ENCODE measurements around the gene CD14. TPM values are rescaled to one million over a fixed set of nuclear protein-coding genes. Genes with fewer than 3 reads are reported as not detected.

Gene CD14
- total and polyA plus RNA-seq, 12 donors: 9.8 to 885 (median 264) TPM

GRCh38 chr5:140658870-140659269 lies 25.9 kb upstream of the CD14 start:
- intact Hi-C loops (cut with DNase I): no loop called here
- Histone ChIP-seq H3K36me3 (replicated peaks in 1 of 2) (peaks cover 0 to 96% of the 10 kb centered on the region in 2 donors), H3K9me3 (replicated peaks in 1 of 3) (no peaks in the 10 kb centered on the region), H3K27ac (no peak overlapping the region), H3K4me1 (replicated peaks in 1 of 2) (peaks cover 0 to 5% of the 10 kb centered on the region in 2 donors), H3K4me3 (no peak overlapping the region), H3K27me3 (no peaks in the 10 kb centered on the region)
- TF ChIP-seq POLR2A (IDR thresholded peaks at IDR 0.05): no peak
- TF ChIP-seq, protein P1, sequence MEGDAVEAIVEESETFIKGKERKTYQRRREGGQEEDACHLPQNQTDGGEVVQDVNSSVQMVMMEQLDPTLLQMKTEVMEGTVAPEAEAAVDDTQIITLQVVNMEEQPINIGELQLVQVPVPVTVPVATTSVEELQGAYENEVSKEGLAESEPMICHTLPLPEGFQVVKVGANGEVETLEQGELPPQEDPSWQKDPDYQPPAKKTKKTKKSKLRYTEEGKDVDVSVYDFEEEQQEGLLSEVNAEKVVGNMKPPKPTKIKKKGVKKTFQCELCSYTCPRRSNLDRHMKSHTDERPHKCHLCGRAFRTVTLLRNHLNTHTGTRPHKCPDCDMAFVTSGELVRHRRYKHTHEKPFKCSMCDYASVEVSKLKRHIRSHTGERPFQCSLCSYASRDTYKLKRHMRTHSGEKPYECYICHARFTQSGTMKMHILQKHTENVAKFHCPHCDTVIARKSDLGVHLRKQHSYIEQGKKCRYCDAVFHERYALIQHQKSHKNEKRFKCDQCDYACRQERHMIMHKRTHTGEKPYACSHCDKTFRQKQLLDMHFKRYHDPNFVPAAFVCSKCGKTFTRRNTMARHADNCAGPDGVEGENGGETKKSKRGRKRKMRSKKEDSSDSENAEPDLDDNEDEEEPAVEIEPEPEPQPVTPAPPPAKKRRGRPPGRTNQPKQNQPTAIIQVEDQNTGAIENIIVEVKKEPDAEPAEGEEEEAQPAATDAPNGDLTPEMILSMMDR (IDR thresholded peaks at IDR 0.05): no peak
- WGBS, 4 donors: 93 to 98% (median 97%) methylated on average over 17 of the region's 17 CpGs
- DNase-seq: no peak

GRCh38 chr5:140647042-140647419 lies 14.1 kb upstream of the CD14 start:
- peaks cover 12 to 21% of the 10 kb centered on the region in 2 donors for H3K4me1 ChIP-seq (replicated peaks in 1 of 2)
- 0 to 4% (median 1%) methylated on average over 7 to 27 of the region's 27 CpGs for WGBS, 4 donors

GRCh38 chr5:140642718-140643117 lies 9.7 kb upstream of the CD14 start:
- H3K9me3 ChIP-seq (replicated peaks in 1 of 3): no peaks in the 10 kb centered on the region
- peak in 6 of 7 donors; percentile 31 to 81 (median 62) for DNase-seq
- H3K36me3 ChIP-seq (replicated peaks in 1 of 2): peaks cover 0 to 34% of the 10 kb centered on the region in 2 donors
- H3K4me1 ChIP-seq (replicated peaks in 1 of 2): peaks cover 17 to 20% of the 10 kb centered on the region in 2 donors
- H3K27ac ChIP-seq: peak overlapping the region in 1 of 5 donors; percentile 7
- no peak overlapping the region for H3K4me3 ChIP-seq
- WGBS, 4 donors: 50 to 78% (median 56%) methylated on average over 3 of the region's 3 CpGs
- TF ChIP-seq, protein P1 (IDR thresholded peaks at IDR 0.05): no peak
- no peak for TF ChIP-seq POLR2A (IDR thresholded peaks at IDR 0.05)
- H3K27me3 ChIP-seq: no peaks in the 10 kb centered on the region
- intact Hi-C loops (cut with DNase I): loop anchor here (5.0 to 10.0 kb wide), 2 partner anchors 70 to 278 kb away; partner anchors contain the start of gene SLC4A9 (in 1 of the 2)

More at GRCh38 chr5:140647042-140647419, 14.1 kb upstream of the CD14 start:
- intact Hi-C loops (cut with DNase I): loop anchor here in 1 of 2 donors (10.0 kb wide), 1 partner anchor 282 kb away; the partner anchor contains the start of gene SLC4A9
- H3K4me3 ChIP-seq: peak overlapping the region; percentile 60 to 91 (median 78)
- no peaks in the 10 kb centered on the region for H3K9me3 ChIP-seq (replicated peaks in 1 of 3)
- DNase-seq: peak in 1 of 7 donors; percentile 43
- H3K27me3 ChIP-seq: no peaks in the 10 kb centered on the region
- peaks cover 0 to 68% of the 10 kb centered on the region in 2 donors for H3K36me3 ChIP-seq (replicated peaks in 1 of 2)
- H3K27ac ChIP-seq: peak overlapping the region in 4 of 5 donors; percentile 81 to 84 (median 82)
- TF ChIP-seq, protein P1 (IDR thresholded peaks at IDR 0.05): no peak
- TF ChIP-seq POLR2A (IDR thresholded peaks at IDR 0.05): no peak

DNA sequence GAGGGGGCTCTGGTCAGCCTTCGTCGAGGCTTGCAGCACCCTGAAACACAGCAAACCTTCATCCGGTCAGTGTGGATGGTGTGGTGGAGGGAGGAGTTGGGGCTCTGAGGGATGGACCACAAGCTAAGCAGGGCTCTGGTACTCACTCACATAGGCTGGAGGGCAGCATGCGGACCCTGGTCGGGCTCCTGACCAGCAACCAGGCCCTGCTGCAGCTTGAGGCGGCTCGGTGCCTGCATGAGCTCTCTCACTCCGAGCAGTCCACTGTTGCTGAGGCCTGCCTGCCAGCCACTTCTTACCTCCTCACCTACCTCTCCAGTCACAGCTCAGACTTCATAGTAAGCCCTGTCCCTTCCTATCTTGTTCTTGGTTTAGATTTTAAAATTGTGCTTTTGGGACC lies 8.7 kb upstream of the CD14 start:
- no peaks in the 10 kb centered on the region for H3K9me3 ChIP-seq (replicated peaks in 1 of 3)
- TF ChIP-seq, protein P1 (IDR thresholded peaks at IDR 0.05): no peak
- no peak for TF ChIP-seq POLR2A (IDR thresholded peaks at IDR 0.05)
- H3K27ac ChIP-seq: peak overlapping the region in 1 of 5 donors; percentile 40
- H3K36me3 ChIP-seq (replicated peaks in 1 of 2): peaks cover 0 to 34% of the 10 kb centered on the region in 2 donors
- intact Hi-C loops (cut with DNase I): loop anchor here (5.0 to 10.0 kb wide), 2 partner anchors 69 to 277 kb away; partner anchors contain the start of gene SLC4A9 (in 1 of the 2)
- peaks cover 16 to 20% of the 10 kb centered on the region in 2 donors for H3K4me1 ChIP-seq (replicated peaks in 1 of 2)
- no peaks in the 10 kb centered on the region for H3K27me3 ChIP-seq
- DNase-seq: no peak
- no peak overlapping the region for H3K4me3 ChIP-seq
- WGBS, 4 donors: 88 to 91% (median 91%) methylated on average over 6 to 8 of the region's 8 CpGs
